ENCODE measurements around the gene CD300E.

The CD300E gene

DNA sequence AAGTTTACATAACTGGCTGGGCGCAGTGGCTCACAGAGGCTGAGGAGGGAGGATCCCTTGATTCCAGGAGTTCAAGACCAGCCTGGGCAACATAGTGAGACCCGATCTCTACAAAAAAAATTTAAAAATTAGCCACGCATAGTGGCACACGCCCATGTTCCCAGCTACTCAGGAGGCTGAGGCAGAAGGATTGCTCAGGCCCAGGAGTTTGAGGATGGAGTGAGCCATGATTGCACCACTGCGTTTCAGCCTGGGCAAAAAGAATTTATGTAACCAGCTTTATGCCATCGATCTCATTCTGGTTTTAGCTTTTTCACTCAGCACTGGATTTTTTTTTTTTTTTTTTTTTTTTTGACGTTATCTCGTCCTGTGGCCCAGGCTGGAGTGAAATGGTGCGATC is 9.1 kb upstream of the CD300E start:
- TF ChIP-seq, protein P1, sequence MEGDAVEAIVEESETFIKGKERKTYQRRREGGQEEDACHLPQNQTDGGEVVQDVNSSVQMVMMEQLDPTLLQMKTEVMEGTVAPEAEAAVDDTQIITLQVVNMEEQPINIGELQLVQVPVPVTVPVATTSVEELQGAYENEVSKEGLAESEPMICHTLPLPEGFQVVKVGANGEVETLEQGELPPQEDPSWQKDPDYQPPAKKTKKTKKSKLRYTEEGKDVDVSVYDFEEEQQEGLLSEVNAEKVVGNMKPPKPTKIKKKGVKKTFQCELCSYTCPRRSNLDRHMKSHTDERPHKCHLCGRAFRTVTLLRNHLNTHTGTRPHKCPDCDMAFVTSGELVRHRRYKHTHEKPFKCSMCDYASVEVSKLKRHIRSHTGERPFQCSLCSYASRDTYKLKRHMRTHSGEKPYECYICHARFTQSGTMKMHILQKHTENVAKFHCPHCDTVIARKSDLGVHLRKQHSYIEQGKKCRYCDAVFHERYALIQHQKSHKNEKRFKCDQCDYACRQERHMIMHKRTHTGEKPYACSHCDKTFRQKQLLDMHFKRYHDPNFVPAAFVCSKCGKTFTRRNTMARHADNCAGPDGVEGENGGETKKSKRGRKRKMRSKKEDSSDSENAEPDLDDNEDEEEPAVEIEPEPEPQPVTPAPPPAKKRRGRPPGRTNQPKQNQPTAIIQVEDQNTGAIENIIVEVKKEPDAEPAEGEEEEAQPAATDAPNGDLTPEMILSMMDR (IDR thresholded peaks at IDR 0.05): no peak

DNA sequence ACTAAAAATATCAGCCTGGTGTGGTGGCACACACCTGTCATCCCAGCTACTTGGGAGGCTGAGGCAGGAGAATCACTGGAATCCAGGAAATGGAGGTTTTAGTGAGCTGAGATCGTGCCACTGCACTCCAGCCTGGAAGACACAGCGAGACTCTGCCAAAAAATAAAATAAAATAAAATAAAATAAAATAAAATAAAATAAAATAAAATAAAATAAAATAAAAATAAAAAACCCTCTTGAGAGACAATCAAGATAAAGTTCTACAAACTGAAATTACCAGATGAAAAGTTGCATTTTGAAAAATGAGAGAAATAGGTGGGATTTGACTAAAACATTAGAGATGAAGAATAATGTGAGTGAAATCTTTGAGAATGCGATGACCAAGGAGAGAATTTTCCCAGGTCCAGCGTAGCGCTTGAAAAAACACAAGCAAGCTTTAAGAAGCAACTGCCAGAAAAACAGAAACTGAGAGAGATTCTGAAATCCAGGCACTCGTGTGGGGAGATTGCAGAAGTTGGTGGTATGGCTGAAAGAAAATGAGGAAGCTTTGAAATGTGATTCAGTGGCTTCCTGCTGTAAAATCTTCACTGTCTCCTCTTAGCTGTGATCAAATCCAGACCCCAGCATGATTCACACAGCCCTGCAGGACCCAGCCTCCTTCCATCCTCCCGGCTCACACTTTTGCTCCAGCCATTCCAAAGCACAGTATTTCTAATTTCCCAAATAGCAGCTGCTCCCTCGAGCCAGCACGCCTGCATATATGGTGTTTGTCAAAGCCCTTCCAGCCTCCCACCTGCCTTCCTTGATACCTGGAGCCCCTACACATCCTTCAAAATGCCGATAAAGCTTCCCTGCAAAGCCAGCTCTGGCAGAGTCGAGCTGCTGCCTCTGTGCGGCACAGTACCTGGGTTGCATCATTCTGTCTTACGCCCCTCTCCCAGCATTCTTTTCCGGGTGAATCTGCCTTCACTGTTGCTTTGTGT is 8.2 kb upstream of the CD300E start:
- TF ChIP-seq, protein P1 (IDR thresholded peaks at IDR 0.05): no peak

DNA sequence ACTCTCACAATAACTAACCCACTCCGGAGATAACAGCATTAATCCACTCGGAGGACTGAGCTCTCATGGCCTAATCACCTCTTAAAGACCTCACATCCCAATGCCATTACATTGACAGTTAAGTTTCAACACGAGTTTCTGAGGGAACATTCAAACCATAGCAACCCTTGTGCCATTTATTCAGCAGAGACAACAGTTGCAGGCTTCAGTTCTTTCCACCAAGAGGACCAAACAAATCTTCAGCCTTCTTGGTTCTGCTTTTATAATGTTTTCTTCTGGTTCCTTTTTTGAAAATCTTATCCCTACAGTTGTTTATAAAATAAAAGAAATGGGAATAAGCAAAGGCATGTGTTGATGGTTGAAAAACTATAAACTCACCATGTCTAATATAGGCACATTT is 2.1 kb upstream of the CD300E start:
- TF ChIP-seq, protein P1 (IDR thresholded peaks at IDR 0.05): no peak

DNA sequence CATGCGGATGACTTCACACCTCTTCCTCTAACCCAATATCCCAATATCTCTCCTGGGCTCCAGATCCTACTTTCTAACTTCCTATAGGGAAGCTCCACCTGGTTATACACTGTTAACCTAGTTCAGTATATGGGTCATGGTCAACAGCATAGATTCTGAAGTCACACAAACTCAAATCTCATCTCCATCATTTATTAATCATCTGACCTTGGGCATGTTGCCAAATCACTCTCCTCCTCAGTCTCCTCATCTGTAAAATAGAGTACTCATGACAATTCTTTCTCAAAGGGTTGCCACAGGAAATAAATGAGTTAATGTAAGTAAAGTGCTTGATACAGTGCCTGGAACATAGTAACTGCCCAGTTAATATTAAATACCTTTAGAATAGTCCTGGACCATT is 593 bp upstream of the CD300E start:
- TF ChIP-seq, protein P1 (IDR thresholded peaks at IDR 0.05): no peak

DNA sequence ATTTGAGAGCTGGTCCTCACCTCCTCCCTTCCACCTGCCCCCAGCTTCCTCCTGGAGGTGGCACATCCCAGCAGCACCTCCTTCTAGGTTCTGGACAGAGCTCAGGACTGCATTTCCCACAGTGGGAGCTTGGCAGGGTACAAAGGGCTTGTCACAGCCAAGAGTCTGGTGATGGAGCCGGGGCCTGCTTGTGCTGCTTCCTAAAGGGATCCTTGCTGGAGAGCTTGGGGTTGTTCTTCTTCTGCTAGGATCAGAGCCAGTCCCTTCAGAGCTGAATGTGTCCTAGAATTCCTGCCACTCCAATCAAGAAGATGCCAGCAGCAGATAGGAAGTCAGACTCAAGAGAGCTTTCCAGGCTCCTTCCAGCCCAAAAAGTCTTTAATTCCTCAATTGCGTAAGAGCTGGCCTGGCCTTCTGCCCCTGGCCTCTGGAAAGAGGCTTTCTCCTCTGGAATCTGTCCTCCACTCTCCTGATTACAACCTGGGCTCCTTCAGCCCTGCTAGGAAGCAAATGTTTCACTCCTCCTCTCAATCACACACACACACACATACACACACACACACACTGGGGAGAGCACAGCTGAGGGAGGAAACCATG is 4.4 kb downstream of the CD300E start:
- TF ChIP-seq, protein P1 (IDR thresholded peaks at IDR 0.05): no peak

DNA sequence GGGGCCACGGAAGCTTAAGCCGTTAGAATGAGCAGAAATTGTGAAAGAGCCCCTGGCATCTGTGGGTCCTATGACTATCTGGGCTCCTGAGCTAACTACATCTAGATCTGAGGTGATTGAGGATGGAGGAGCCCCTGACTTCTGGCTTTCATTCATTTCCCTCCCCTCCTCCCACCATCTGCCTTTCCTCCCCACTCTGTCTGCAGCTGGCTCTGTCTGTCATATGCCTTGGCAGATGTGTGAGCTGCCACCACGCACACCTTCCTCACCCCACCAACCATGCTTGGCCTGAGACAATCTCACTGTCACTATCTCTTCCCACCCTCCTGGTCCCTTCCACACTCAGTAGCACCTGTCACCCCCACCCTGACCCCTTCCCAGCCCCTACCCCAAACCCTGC is 5.1 kb downstream of the CD300E start:
- TF ChIP-seq, protein P1 (IDR thresholded peaks at IDR 0.05): no peak

DNA sequence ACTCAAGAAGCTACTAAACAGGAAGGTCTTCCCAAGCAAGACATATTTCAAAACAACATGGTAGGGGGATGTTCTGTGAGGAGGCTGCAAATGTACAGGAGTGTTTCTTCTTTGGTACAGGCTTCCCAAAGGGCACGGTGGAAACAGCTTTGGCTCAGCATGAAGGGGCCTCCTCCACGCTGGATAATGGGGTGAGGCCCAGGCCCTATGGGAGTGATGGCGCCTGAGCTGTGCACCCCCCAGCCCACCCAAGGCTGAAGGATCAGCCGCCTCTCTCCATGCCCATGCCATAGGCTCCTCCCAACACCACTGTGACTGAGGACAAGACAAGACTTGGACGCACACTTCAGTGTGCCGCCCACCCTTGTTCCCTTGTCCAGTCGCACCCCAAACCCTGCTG is 6.8 kb downstream of the CD300E start:
- TF ChIP-seq, protein P1 (IDR thresholded peaks at IDR 0.05): no peak

Measured in LNCAP (cell line).